HCT116 (cell line): ENCODE results near the gene PRSS2. TPM values are rescaled to one million over a fixed set of nuclear protein-coding genes. Genes with fewer than 3 reads are reported as not detected.

Experiments
- ATAC-seq: fragments of 200-7000 bp; cut with Tn5 transposase; 2 replicates; pipeline ENCODE4 v1.9.1; 2020; ENCODE audit warnings: mild to moderate bottlenecking, moderate library complexity
- BruUV-seq: library from RNA; stranded (reverse); fragments of 400-500 nt; replicated peaks from 2 replicates; lab custom pipeline; 2021; lab: Mats Ljungman, UMichigan
- CTCF ChIA-PET: fragments of 300-600 bp; sonication (Branson Sonifier 250); formaldehyde crosslinking; loops from one replicate; lab custom pipeline; 2021; ENCODE audit warnings: antibody characterized with exemption; lab: Charles Lee
- POLR2A ChIA-PET: fragments of 300-600, 350-600 bp; sonication (Branson Sonifier 250); formaldehyde crosslinking; loops from one replicate; lab custom pipeline; 2021; ENCODE audit warnings: antibody characterized with exemption; lab: Charles Lee
- RAD21 ChIA-PET, 2 experiments: fragments of 300-600 bp; sonication (Branson Sonifier 250); formaldehyde crosslinking; loops; one replicate each; lab custom pipeline; 2023; ENCODE audit warnings: low total read pairs in 2 of 2; ENCODE audit not compliant: uncharacterized antibody in 2 of 2, unreplicated experiment in 2 of 2, low non-redundant PET in 1 of 2; lab: Charles Lee
- DNase-seq: peaks from one replicate; pipeline ENCODE4 v3.0.0-alpha.2; 2010; ENCODE audit warnings: low read depth, low spot score
- H2AFZ ChIP-seq: fragments of 200-600 bp; shearing (Covaris generic), sonication (generic); 2 replicates; pipeline ENCODE4 v1.6.1; 2017; ENCODE audit warnings: low read depth, mixed run types, mixed read lengths, antibody characterized with exemption, low read length; ENCODE audit not compliant: poor library complexity, severe bottlenecking
- H3K27ac ChIP-seq: 2 replicates; pipeline ENCODE4 v1.5.1; 2012; ENCODE audit warnings: low read depth, low read length
- H3K27me3 ChIP-seq: fragments of 200-600 bp; sonication (generic); 2 replicates; pipeline ENCODE4 v1.6.1; 2016; ENCODE audit warnings: mixed run types, low read length, mixed read lengths; ENCODE audit not compliant: insufficient read depth
- H3K36me3 ChIP-seq, 2 experiments: fragments of 200-500 bp in 1 of 2; fragments of 200-600 bp in 1 of 2; sonication (Bioruptor generic) in 1 of 2; sonication (generic) in 1 of 2; 2 replicates each; pipeline versions ENCODE4 v1.5.1 to v1.6.1; 2014 to 2016; ENCODE audit warnings: low read length in 2 of 2, inconsistent platforms in 1 of 2, mixed read lengths in 1 of 2, mixed run types in 1 of 2; ENCODE audit not compliant: insufficient read depth in 2 of 2, control insufficient read depth in 1 of 2
- H3K4me1 ChIP-seq, 2 experiments: fragments of 200-600 bp in 1 of 2; sonication (generic) in 1 of 2; 2 replicates each; pipeline versions ENCODE4 v1.5.1 to v1.6.1; 2012 to 2017; ENCODE audit warnings: low read length in 2 of 2, inconsistent platforms in 1 of 2, mild to moderate bottlenecking in 1 of 2, mixed read lengths in 1 of 2, mixed run types in 1 of 2, moderate library complexity in 1 of 2; ENCODE audit not compliant: insufficient read depth in 2 of 2, control insufficient read depth in 1 of 2
- H3K4me2 ChIP-seq: fragments of 200-600 bp; sonication (generic); 2 replicates; pipeline ENCODE4 v1.6.1; 2017; ENCODE audit warnings: mixed run types, low read length, mixed read lengths
- H3K4me3 ChIP-seq, 2 experiments: fragments of 200-600 bp in 1 of 2; sonication (generic) in 1 of 2; replicated peaks in 1 of 2; 2 replicates each; pipeline ENCODE4 v1.5.1; 2011 to 2016; ENCODE audit warnings: low read length in 2 of 2, control low read depth in 1 of 2, low read depth in 1 of 2, mild to moderate bottlenecking in 1 of 2, mixed read lengths in 1 of 2, mixed run types in 1 of 2
- H3K79me2 ChIP-seq: fragments of 200-600 bp; sonication (generic); 2 replicates; pipeline ENCODE4 v1.6.1; 2017; ENCODE audit warnings: mild to moderate bottlenecking, mixed run types, low read length, moderate library complexity, mixed read lengths; ENCODE audit not compliant: insufficient read depth
- H3K9ac ChIP-seq: fragments of 200-600 bp; sonication (generic); 2 replicates; pipeline ENCODE4 v1.6.1; 2016; ENCODE audit warnings: low read length, mixed read lengths
- H3K9me2 ChIP-seq: fragments of 200-600 bp; sonication (generic), shearing (Covaris generic); 2 replicates; pipeline ENCODE4 v1.6.1; 2017; ENCODE audit warnings: mixed run types, mild to moderate bottlenecking, moderate library complexity; ENCODE audit not compliant: insufficient read depth
- H3K9me3 ChIP-seq, 2 experiments: fragments of 200-500 bp in 1 of 2; fragments of 200-600 bp in 1 of 2; sonication (Bioruptor generic) in 1 of 2; sonication (generic) in 1 of 2; 2 replicates each; pipeline ENCODE4 v1.6.1; 2014 to 2017; ENCODE audit warnings: low read length in 2 of 2, mixed read lengths in 2 of 2, inconsistent platforms in 1 of 2, low read depth in 1 of 2, mild to moderate bottlenecking in 1 of 2, mixed run types in 1 of 2, moderate library complexity in 1 of 2; ENCODE audit not compliant: control insufficient read depth in 1 of 2, insufficient read depth in 1 of 2
- H4K20me1 ChIP-seq: fragments of 200-600 bp; sonication (generic), shearing (Covaris generic); 2 replicates; pipeline ENCODE4 v1.6.1; 2017; ENCODE audit warnings: mixed run types, mild to moderate bottlenecking, moderate library complexity; ENCODE audit not compliant: insufficient read depth
- FOSL1 ChIP-seq: IDR thresholded peaks from 2 replicates; pipeline ENCODE4 v1.6.1; 2012; ENCODE audit warnings: low read depth
- REST ChIP-seq: IDR thresholded peaks from 2 replicates; pipeline ENCODE4 v1.6.1; 2012; ENCODE audit warnings: low read depth
- SP1 ChIP-seq: IDR thresholded peaks from 2 replicates; pipeline ENCODE4 v1.6.1; 2012; ENCODE audit warnings: low read depth
- SRF ChIP-seq: IDR thresholded peaks from 2 replicates; pipeline ENCODE4 v1.6.1; 2012; ENCODE audit warnings: low read depth
- intact Hi-C: fragments of 100-400 bp; cut with micrococcal nuclease; formaldehyde crosslinking; loops from 2 replicates; pipeline ENCODE4 v1.10.0; 2022
- total RNA-seq: library from RNA; stranded (reverse); gene quantifications from one replicate; pipeline ENCODE4 v1.2.1, GENCODE V29; 2021; ENCODE audit not compliant: unreplicated experiment

The PRSS2 gene
- total RNA-seq, 1 experiment from 2014 or later, result 36.8 TPM

GRCh38 chr7:142815134-142815533 is 44.4 kb downstream of the PRSS2 start:
- ChIA-PET POLR2A (no interaction called here), RAD21 (no interaction called here), CTCF (no interaction called here)
- Histone ChIP-seq H3K36me3 (no peaks in the 10 kb centered on the region), H3K27me3 (peaks cover 30% of the 10 kb centered on the region; the same call in 1 of the 2 replicates), H3K4me2 (no peak overlapping the region), H3K9me2 (no peaks in the 10 kb centered on the region), H3K27ac (no peak overlapping the region), H3K79me2 (no peaks in the 10 kb centered on the region), H2AFZ (no peak overlapping the region), H3K9ac (no peak overlapping the region), H3K4me1 (peaks cover 0 to 12% of the 10 kb centered on the region in 2 experiments; a peak in 3 of 4 replicates), H3K4me3 (no peak overlapping the region), H3K9me3 (no peaks in the 10 kb centered on the region), H4K20me1 (no peaks in the 10 kb centered on the region)
- BruUV-seq, result no TSS peak
- intact Hi-C loops, result loop anchor here (10.0 kb wide), 1 partner anchor 280 kb away; no protein-coding TSS in a partner anchor
- DNase-seq (no peak), ATAC-seq (no peak)
- TF ChIP-seq REST, result no peak
- no peak for TF ChIP-seq SRF
- no peak for TF ChIP-seq SP1
- TF ChIP-seq FOSL1, result no peak

- H3K4me3 ChIP-seq, result no peak overlapping the region
- TF ChIP-seq REST, result no peak
- TF ChIP-seq SP1, result no peak
- no peak overlapping the region for H2AFZ ChIP-seq
- no TSS peak for BruUV-seq
- H3K36me3 ChIP-seq, result no peaks in the 10 kb centered on the region
- peaks cover 27% of the 10 kb centered on the region; the same call in 1 of the 2 replicates for H3K27me3 ChIP-seq
- H3K9me3 ChIP-seq, result no peaks in the 10 kb centered on the region
- ChIA-PET POLR2A (no interaction called here), RAD21 (no interaction called here), CTCF (interaction anchor here (0.9 kb wide), 1 partner anchor 9 kb away, joined by 4 read pairs; no protein-coding TSS in a partner anchor)
- no peaks in the 10 kb centered on the region for H3K9me2 ChIP-seq
- no peaks in the 10 kb centered on the region for H4K20me1 ChIP-seq
- H3K4me2 ChIP-seq, result no peak overlapping the region
- intact Hi-C loops, result loop anchor here (10.0 kb wide), 1 partner anchor 283 kb away; no protein-coding TSS in a partner anchor
- H3K9ac ChIP-seq, result no peak overlapping the region
- peaks cover 0 to 12% of the 10 kb centered on the region in 2 experiments; a peak in 3 of 4 replicates for H3K4me1 ChIP-seq
- no peaks in the 10 kb centered on the region for H3K79me2 ChIP-seq
- H3K27ac ChIP-seq, result no peak overlapping the region
- DNase-seq (no peak), ATAC-seq (no peak)
Observed at GRCh38 chr7:142817506-142817905, 46.7 kb downstream of the PRSS2 start.
